Hindlimb muscle (tissue), 1 donor: ENCODE data around the gene AP4E1. TPM values are rescaled to one million over a fixed set of nuclear protein-coding genes. Genes with fewer than 3 reads are reported as not detected.
"Not testable (repeated sequence)": the region's sequence is repeated elsewhere in the genome, so short reads cannot be mapped to it uniquely, and the experiment has no call there.

ENCODE experiments used
- DNase-seq: peaks from one replicate; pipeline ENCODE4 v3.0.0-alpha.2; 2013
- polyA plus RNA-seq: library from polyadenylated mRNA; unstranded; fragments of 120-200 nt; gene quantifications from one replicate; pipeline ENCODE4 v1.2.1, GENCODE V29; 2013; ENCODE audit not compliant: insufficient read length

The AP4E1 gene
- 8.0 TPM for polyA plus RNA-seq

DNA sequence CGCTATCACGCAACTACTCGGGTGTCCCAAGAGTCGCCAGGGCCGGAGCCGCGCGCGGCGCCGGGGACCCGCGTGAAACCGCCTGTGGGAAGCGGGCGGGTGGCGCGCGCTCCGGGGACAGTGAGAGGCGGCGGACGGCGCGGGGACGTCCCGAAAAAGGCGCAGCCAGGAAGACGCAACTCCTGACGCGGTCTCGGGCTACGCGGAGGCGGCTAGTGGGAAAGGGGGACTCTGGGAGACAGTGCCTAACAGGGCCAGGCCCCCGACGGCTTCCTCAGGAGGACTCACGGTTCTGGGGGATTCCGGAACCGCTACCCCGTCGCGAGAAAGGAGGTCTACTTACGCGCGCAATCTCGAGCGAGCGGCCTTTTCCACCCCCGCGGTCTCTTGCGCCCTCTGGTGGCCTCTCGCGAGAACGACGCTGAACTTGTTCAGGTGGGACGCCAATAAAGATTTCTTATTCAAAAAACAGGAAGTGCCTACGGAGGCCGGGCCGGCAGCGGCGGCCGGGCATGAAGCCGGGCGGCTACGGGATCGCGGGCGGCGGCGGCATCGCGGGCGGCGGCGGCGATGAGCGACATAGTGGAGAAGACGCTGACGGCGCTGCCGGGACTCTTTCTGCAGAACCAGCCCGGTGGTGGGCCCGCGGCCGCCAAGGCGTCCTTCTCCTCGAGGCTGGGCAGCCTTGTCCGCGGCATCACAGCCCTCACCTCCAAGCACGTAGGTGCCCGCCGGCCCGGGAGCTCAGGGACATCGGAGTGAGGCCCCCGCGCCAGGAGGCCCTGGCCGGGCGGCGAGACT is at the start of gene AP4E1:
Gene AP4E1 (plus strand): TSS at position 475 of the 801 bp plus-strand sequence. CDS start 96 bp downstream, at position 571.
- DNase-seq, result peak; percentile 96

DNA sequence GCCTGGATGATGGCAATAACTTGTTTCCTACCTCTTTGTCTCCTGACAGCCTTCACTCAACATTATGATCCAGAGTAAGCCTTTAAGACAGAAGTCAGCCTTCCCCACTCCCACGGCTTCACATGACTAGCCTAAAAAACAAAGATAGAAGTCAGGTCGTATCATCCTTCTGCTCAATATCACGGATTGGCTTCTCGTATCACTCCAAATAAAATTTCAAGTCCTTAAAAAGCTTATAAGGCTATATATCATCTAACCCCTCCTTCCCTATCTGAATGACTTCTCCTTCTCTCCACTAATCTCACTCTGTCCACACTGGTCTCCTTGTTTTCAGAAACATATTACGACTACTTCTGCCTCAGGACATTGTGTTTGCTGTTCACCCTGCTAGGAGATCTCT is 47.7 kb upstream of the AP4E1 start:
- DNase-seq, result no peak

GRCh38 chr15:50862553-50862952 is 45.9 kb upstream of the AP4E1 start:
- no peak for DNase-seq

- DNase-seq, result no peak
These were observed 43.6 kb upstream of the AP4E1 start for GRCh38 chr15:50864873-50865272.

GRCh38 chr15:50865515-50866353 is 42.7 kb upstream of the AP4E1 start:
- DNase-seq, result no peak

GRCh38 chr15:50871832-50872231 is 36.7 kb upstream of the AP4E1 start:
- no peak for DNase-seq

DNA sequence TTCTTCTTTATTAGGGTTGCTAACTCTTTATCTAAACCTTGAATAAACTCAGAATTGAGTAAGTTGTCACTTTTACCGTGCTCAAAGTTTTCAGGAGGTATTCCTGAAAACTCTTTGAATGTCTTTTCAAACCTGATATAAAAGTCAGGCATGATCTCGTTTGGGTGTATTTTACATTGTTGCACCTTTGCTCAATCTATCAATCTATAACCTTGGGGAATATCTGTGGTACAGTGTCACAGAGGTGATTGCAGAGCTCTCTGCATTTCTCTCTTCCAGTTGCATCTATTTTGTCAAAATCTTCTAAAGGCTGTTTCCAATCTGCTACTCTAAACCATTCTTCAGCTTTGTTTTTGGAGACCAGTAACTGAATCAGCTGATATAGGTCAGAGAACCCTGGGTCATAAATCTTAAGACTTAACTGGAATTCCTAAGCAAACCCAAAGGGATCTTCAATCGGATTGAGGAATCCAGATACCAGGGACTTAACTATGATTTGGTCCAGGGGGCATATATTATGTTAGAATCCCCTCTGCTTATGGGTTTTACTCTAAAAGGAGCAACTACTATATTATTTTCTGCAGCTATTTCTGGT is 35.6 kb upstream of the AP4E1 start:
- no peak for DNase-seq

DNA sequence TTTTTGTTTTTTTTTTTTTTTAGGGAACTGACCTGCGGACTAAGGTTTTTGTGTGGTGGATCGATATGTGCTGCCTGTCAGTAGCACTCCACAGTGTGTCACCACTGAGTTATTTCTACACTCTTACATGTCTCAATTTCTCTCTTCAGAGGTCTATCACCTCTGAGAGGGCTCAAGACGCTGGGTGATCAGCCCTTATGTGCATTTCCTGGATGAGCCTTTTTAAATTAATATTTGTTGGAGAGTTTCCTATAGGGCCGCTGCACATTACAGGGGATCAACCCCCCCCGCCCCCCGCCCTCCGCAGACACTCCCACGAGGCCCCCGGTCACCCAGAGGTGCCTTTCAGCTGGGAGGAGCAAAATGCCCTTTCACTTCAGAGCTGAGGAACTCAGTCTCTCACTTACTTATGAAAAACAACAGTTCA is 34.5 kb upstream of the AP4E1 start:
- no peak for DNase-seq

DNA sequence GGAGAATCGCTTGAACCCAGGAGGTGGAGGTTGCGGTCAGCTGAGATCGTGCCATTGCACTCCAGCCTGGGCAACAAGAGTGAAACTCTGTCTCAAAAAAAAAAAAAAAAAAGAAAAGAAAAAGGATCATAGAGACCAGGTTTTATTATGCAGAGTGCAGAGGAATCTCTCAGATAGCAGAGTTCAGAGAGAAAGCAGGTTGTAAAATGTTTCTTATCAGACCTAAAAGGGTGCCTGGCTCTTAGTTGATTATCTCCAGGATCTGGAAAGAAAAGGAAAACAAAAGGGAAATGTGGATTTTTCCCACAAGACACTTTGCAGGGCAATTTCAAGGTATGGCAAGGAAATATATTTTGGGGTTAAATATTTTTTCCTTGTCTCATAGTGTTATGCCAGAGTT is 33.2 kb upstream of the AP4E1 start:
- DNase-seq, result not testable (repeated sequence)

- DNase-seq, result no peak
These were observed 32.1 kb upstream of the AP4E1 start for GRCh38 chr15:50876260-50876988.

GRCh38 chr15:50876989-50877360 is 31.5 kb upstream of the AP4E1 start:
- peak; percentile 78 for DNase-seq

- DNase-seq, result no peak
These were observed 29.4 kb upstream of the AP4E1 start for GRCh38 chr15:50879016-50879617.

DNA sequence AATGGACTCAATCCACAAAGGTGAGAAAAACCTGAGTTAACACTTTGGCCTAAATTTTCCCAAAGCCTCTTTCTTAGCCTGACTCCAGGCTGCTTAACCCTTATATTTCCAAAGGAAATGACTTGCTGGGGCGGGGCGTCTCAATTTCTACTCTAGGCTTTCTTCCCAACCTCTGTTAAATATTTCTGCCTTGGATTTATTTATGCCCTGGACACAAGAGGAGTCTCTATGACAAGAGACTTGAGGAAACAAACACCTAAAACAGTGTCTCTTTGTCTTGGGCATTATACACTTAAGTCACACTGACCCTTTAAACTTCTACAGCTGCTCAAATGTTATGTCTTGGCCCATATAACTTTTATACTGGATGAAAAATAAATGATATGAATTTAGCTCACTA is 28.3 kb upstream of the AP4E1 start:
- no peak for DNase-seq

DNA sequence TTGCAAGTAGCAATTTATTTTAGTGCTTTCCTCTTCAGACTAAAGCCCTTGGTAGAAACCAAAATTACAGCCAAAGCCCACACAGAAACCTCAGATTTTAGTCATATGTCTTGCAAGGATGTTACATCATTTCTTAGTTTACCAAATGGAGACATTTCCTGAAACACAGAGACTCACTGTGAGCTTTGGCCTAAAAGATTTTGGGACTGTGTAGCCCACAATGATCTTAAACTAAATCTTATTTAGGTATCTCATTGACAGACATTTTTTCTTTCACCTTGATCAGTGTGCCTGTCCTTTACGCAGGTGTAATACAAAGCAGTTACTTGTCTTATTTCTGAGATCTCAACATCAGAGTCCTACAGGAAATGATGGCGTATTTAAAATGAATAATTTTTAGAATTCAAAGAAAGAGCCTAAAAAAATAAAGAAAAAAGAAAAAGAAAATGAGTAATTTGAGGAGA is 27.8 kb upstream of the AP4E1 start:
- no peak for DNase-seq

DNA sequence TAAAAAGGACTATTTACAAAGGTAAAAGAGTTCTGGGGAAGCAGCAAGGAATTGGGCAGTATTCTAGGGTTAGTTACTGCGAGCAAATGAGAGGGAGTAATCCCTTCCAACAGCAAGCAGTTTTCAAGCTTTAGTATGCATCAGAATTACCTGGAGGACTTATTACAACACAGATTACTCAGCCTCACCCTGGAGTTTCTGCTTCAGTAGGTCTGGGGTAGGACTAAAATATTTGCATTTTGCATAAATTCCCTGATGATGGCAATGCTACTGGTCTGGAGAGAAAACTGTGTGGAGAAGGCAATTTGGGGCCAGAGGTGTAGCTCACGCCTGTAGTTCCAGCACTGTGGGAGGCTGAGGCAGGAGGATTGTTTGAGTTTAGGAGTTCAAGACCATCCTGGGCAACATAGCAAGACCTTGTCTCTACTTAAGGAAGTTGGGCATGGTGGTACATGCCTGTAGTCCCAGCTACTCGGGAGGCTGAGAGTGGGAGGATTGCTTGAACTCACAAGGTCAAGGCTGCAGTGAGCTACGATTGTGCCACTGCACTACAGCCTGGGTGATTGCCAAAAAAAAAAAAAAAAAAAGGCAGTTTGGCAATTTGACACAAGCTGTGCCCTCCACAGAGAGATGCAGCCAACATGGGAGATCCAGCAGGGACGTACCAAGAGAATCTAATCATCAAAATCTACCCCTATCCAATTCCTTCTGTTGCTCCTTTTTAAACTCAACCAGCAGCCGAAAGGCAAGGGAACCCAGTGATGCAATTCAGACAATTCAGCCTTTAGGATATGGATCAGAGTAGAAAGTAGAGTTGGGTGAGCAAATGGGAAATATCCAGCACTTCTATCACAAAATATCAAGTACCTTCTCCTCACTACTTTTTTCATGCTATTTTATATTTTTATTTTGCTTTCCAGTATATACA is 27.1 kb upstream of the AP4E1 start:
- no peak for DNase-seq

DNA sequence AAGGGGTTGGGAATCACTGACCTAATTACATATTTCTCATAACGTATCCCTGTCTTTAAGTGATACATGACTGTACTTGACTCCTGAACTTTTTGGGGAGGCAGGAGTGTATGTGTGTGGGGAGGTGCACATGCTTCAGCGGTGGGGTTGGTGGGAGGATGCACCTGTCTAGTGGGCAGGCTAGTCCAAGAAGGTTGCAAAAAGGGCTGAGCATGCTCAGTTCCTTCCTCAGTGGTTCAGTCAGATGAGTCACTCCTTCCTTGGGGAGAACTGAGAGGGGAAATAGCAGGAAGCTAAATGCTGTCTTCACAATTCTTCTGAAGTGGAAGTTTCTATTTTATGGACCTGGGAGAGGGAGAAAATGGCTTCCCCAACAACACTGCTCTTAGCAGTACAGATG is 24.6 kb upstream of the AP4E1 start:
- DNase-seq, result no peak

GRCh38 chr15:50884540-50884939 is 23.9 kb upstream of the AP4E1 start:
- no peak for DNase-seq

DNA sequence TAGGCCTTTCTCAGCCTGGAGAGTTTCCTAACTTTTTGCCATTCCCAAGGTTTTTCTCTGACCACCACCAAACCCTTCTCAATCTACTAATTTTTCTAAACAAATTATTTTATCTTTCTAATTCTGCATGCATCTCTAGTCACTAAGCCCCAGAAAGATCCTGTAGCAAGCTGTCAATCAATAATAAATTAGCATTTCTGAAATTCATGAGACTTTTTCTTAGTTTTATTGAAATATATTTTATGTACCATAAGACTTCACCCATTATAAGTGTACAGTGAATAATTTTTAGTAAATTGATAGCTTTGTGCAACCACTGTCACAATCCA is 22.4 kb upstream of the AP4E1 start:
- no peak for DNase-seq

DNA sequence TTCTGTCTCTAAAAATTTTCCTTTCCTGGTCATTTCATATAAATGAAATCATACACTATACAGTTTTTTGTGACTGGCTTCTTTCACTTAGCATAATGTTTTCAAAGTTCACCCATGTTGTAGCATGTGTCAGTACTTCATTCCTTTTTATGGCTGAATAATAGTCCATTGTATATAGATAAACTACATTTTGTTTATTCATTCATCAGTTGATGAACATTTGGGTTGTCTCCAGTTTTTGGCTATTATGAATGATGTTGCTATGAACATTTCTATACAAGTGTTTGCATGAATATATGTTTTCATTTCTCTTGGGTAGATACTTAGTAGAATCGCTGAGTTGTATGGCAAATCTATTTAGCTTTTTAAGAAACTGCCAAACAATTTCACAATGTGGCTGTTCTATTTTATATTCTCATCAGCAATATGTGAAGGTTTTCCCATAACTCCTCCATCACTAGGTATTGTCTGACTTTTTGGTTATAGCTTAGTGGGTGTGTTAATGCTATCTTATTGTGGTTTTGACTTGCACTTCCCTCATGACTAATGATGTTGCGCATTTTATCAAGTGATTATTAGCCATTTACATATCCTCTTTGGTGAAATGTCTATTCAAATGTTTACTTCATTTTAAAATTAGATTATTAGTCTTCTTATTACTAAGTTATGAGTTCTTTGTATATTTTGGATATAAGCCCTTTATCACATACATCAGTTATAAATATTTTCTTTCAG is 21.7 kb upstream of the AP4E1 start:
- no peak for DNase-seq

DNA sequence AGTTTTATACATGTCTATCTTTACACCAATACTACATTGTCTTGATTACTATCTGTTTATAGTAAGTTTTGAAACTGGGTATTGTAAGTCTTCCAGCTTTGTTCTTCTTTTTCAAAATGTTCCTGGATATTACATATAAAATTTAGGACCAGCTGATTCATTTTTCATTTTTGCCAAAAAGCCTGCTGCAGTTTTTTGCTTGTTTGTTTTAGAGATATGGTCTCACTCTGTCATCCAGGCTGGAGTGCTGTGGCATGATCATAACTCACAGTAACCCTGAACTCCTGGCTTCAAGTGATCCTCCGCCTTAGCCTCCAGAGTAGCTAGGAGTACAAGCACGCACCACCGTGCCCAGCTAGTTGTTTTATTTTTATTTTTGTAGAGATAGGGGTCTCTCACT is 20.4 kb upstream of the AP4E1 start:
- no peak for DNase-seq
